CD4-positive, alpha-beta T cell (primary cell): ENCODE data around the gene PKD2. TPM values are rescaled to one million over a fixed set of nuclear protein-coding genes. Genes with fewer than 3 reads are reported as not detected.

Experiments used
- ATAC-seq: fragments of 200-7000 bp; cut with Tn5 transposase; one replicate; pipeline ENCODE4 v1.10.0; 2022; ENCODE audit warnings: mild to moderate bottlenecking; ENCODE audit not compliant: poor library complexity
- CTCF ChIA-PET: fragments of 350-600 bp; sonication (Branson Sonifier 250); formaldehyde crosslinking; loops from one replicate; lab custom pipeline; 2021; ENCODE audit warnings: antibody characterized with exemption, inconsistent platforms; lab: Charles Lee
- POLR2A ChIA-PET: fragments of 350-600 bp; sonication (Branson Sonifier 250); formaldehyde crosslinking; loops from one replicate; lab custom pipeline; 2021; ENCODE audit warnings: antibody characterized with exemption, inconsistent platforms; lab: Charles Lee
- DNase-seq, 14 experiments: peaks; one replicate each; pipeline ENCODE4 v3.0.0-alpha.2; 2013 to 2020; ENCODE audit warnings: mixed read lengths in 2 of 14
- H3K27ac ChIP-seq, 2 donors: one replicate each; pipeline versions ENCODE4 v1.5.1 to v1.7.0; 2013; ENCODE audit warnings: low read length in 2 of 2, low read depth in 1 of 2, mild to moderate bottlenecking in 1 of 2
- H3K27me3 ChIP-seq, 2 experiments: 1 replicate in 1 of 2; 2 replicates in 1 of 2; pipeline versions ENCODE4 v1.6.1 to v1.7.0; 2013; ENCODE audit warnings: low read length in 2 of 2, control low read depth in 1 of 2, mild to moderate bottlenecking in 1 of 2, moderate library complexity in 1 of 2; ENCODE audit not compliant: insufficient read depth in 2 of 2, control insufficient read depth in 1 of 2
- H3K36me3 ChIP-seq: one replicate; pipeline ENCODE4 v1.6.1; 2013; ENCODE audit warnings: low read length, control low read depth; ENCODE audit not compliant: insufficient read depth
- H3K4me1 ChIP-seq: one replicate; pipeline ENCODE4 v1.6.1; 2013; ENCODE audit warnings: low read length, control low read depth; ENCODE audit not compliant: insufficient read depth
- H3K4me3 ChIP-seq: one replicate; pipeline ENCODE4 v1.5.1; 2013; ENCODE audit warnings: mild to moderate bottlenecking, low read length, moderate library complexity
- H3K9me3 ChIP-seq, 2 experiments: 1 replicate in 1 of 2; 2 replicates in 1 of 2; pipeline versions ENCODE4 v1.6.1 to v1.7.0; 2013; ENCODE audit warnings: low read length in 2 of 2, mild to moderate bottlenecking in 2 of 2, control low read depth in 1 of 2, moderate library complexity in 1 of 2; ENCODE audit not compliant: control insufficient read depth in 1 of 2, insufficient read depth in 1 of 2
- H3K27ac Mint-ChIP-seq: one replicate; pipeline ENCODE4 v1.8.0; 2020; ENCODE audit warnings: mixed read lengths
- H3K27me3 Mint-ChIP-seq: one replicate; pipeline ENCODE4 v1.8.0; 2021; ENCODE audit warnings: mixed read lengths
- H3K36me3 Mint-ChIP-seq: one replicate; pipeline ENCODE4 v1.8.0; 2021; ENCODE audit warnings: low read depth, mixed read lengths
- H3K4me1 Mint-ChIP-seq: one replicate; pipeline ENCODE4 v1.8.0; 2021; ENCODE audit warnings: low read depth, mixed read lengths
- H3K4me3 Mint-ChIP-seq: one replicate; pipeline ENCODE4 v1.8.0; 2020; ENCODE audit warnings: mild to moderate bottlenecking, mixed read lengths
- H3K9me3 Mint-ChIP-seq: one replicate; pipeline ENCODE4 v1.8.0; 2020; ENCODE audit warnings: mixed read lengths
- CTCF ChIP-seq: fragments of 200-600 bp; IDR thresholded peaks from one replicate; pipeline ENCODE4 v1.8.0; 2022; ENCODE audit warnings: antibody characterized with exemption, mild to moderate bottlenecking
- intact Hi-C, 2 experiments: fragments of 100-400 bp; cut with DNase I in 1 of 2; cut with micrococcal nuclease in 1 of 2; formaldehyde crosslinking; loops; one replicate each; pipeline versions ENCODE4 v1.15.1 to v1.9.0; 2023 to 2025; cut with DNase I, micrococcal nuclease
- total RNA-seq, 174 experiments: library from RNA in 2 of 174; stranded (reverse) in 2 of 174; gene quantifications; one replicate each; pipeline ENCODE4 v1.2.3 and lab custom pipeline; 2021 to 2026

PKD2 gene
- total RNA-seq, 2 experiments from 2014 or later, result 4.1 to 4.3 TPM

- Mint-ChIP-seq H3K27ac (no peak overlapping the region), H3K4me3 (no peak overlapping the region), H3K27me3 (no peaks in the 10 kb centered on the region), H3K9me3 (no peaks in the 10 kb centered on the region), H3K36me3 (no peaks in the 10 kb centered on the region), H3K4me1 (peaks cover 27% of the 10 kb centered on the region)
- Histone ChIP-seq H3K4me1 (peaks cover 3% of the 10 kb centered on the region), H3K36me3 (no peaks in the 10 kb centered on the region), H3K9me3 (no peaks in the 10 kb centered on the region), H3K27ac (no peak overlapping the region), H3K27me3 (no peaks in the 10 kb centered on the region), H3K4me3 (no peak overlapping the region)
- ATAC-seq (no peak), DNase-seq (peak in 2 of 14 experiments; percentile 16 to 21)
- ChIA-PET CTCF (no interaction called here), POLR2A (no interaction called here)
- intact Hi-C loops, result no loop called here
- no peak for TF ChIP-seq CTCF
Observed at GRCh38 chr4:88012647-88013046, 5.2 kb downstream of the PKD2 start.

- no peak for ATAC-seq
- Mint-ChIP-seq H3K36me3 (peaks cover 6% of the 10 kb centered on the region), H3K4me3 (no peak overlapping the region), H3K27ac (no peak overlapping the region), H3K9me3 (no peaks in the 10 kb centered on the region), H3K4me1 (peaks cover 20% of the 10 kb centered on the region), H3K27me3 (no peaks in the 10 kb centered on the region)
- no peaks in the 10 kb centered on the region for H3K4me1 ChIP-seq
- ChIA-PET POLR2A (no interaction called here), CTCF (interaction anchor here (1.0 kb wide), 1 partner anchor 18 kb away, joined by 3 read pairs; no protein-coding TSS in a partner anchor)
- no peak overlapping the region for H3K4me3 ChIP-seq
- no peak for TF ChIP-seq CTCF
- no peaks in the 10 kb centered on the region for H3K9me3 ChIP-seq
- H3K27ac ChIP-seq, result no peak overlapping the region
- H3K27me3 ChIP-seq, result no peaks in the 10 kb centered on the region
- DNase-seq, result no peak
- intact Hi-C loops, result no loop called here
- no peaks in the 10 kb centered on the region for H3K36me3 ChIP-seq
Observed at GRCh38 chr4:88014386-88014905, 7.0 kb downstream of the PKD2 start.

GRCh38 chr4:88015659-88016295 is 8.3 kb downstream of the PKD2 start:
- Histone ChIP-seq H3K4me3 (no peak overlapping the region), H3K27me3 (no peaks in the 10 kb centered on the region), H3K9me3 (no peaks in the 10 kb centered on the region), H3K27ac (no peak overlapping the region), H3K4me1 (no peaks in the 10 kb centered on the region), H3K36me3 (peaks cover 4% of the 10 kb centered on the region)
- Mint-ChIP-seq H3K27ac (no peak overlapping the region), H3K27me3 (no peaks in the 10 kb centered on the region), H3K4me1 (peaks cover 15% of the 10 kb centered on the region), H3K9me3 (no peaks in the 10 kb centered on the region), H3K36me3 (peaks cover 11% of the 10 kb centered on the region), H3K4me3 (no peak overlapping the region)
- DNase-seq (no peak), ATAC-seq (no peak)
- POLR2A ChIA-PET, result no interaction called here
- CTCF ChIA-PET, result interaction anchor here (0.9 kb wide), 1 partner anchor 30 kb away, joined by 3 read pairs; no protein-coding TSS in a partner anchor
- TF ChIP-seq CTCF, result no peak
- intact Hi-C loops, result no loop called here
